Breast epithelium (tissue), 4 donors: ENCODE data around the gene PALMD. TPM values are rescaled to one million over a fixed set of nuclear protein-coding genes. Genes with fewer than 3 reads are reported as not detected.

Experiments
- DNase-seq, 2 donors: peaks; one replicate each; pipeline ENCODE4 v3.0.0-alpha.2; 2019; ENCODE audit warnings: low spot score in 2 of 2
- H3K27ac ChIP-seq, 2 donors: fragments of 200-600 bp; sonication (generic) in 1 of 2; one replicate each; pipeline ENCODE4 v1.5.1; 2016 to 2019; ENCODE audit warnings: mild to moderate bottlenecking in 1 of 2
- H3K27me3 ChIP-seq, 2 donors: fragments of 200-600 bp; sonication (generic) in 1 of 2; one replicate each; pipeline versions ENCODE4 v1.5.1 to v1.6.0; 2017 to 2019; ENCODE audit warnings: control low read depth in 1 of 2, mild to moderate bottlenecking in 1 of 2
- H3K36me3 ChIP-seq: fragments of 200-600 bp; one replicate; pipeline ENCODE4 v1.5.1; 2019
- H3K4me1 ChIP-seq, 2 donors: fragments of 200-600 bp; sonication (generic); one replicate each; pipeline ENCODE4 v1.5.1; 2016 to 2019; ENCODE audit warnings: control low read depth in 1 of 2
- H3K4me3 ChIP-seq, 3 donors: fragments of 200-600 bp; sonication (generic); 1 replicate in 2 of 3; 2 replicates in 1 of 3; pipeline ENCODE4 v1.5.1; 2016 to 2019; ENCODE audit warnings: mild to moderate bottlenecking in 3 of 3, moderate library complexity in 2 of 3
- H3K9me3 ChIP-seq, 2 donors: fragments of 200-600 bp; sonication (generic) in 1 of 2; one replicate each; pipeline ENCODE4 v1.5.1; 2016 to 2019; ENCODE audit warnings: control low read depth in 1 of 2
- POLR2A ChIP-seq: fragments of 450-650 bp; IDR thresholded peaks from one replicate; pipeline ENCODE4 v1.6.1; 2016; ENCODE audit warnings: antibody characterized with exemption, mild to moderate bottlenecking, moderate library complexity
- POLR2AphosphoS5 ChIP-seq, 3 donors: sonication (generic); formaldehyde crosslinking; IDR thresholded peaks; one replicate each; pipeline ENCODE4 v1.6.1; 2017; ENCODE audit warnings: antibody characterized with exemption in 3 of 3
- intact Hi-C: fragments of 100-400 bp; cut with DNase I; formaldehyde crosslinking; loops from one replicate; pipeline ENCODE4 v1.15.1; 2023; ENCODE audit warnings: low total_unique reads
- total RNA-seq, 3 donors: library from RNA; depleted of rRNA; stranded (reverse); fragments of >200 nt; gene quantifications; one replicate each; pipeline ENCODE4 v1.1.0, GENCODE V29; 2016
- TF ChIP-seq, protein P1 (sequence below), 3 donors: fragments of 450-650 bp; IDR thresholded peaks; one replicate each; pipeline ENCODE4 v1.5.1; 2016 to 2017; ENCODE audit warnings: antibody characterized with exemption in 3 of 3, mild to moderate bottlenecking in 3 of 3, moderate library complexity in 3 of 3

PALMD gene
- total RNA-seq, 3 donors from 2014 or later = 35.3 to 96.7 (median 77.7) TPM

DNA sequence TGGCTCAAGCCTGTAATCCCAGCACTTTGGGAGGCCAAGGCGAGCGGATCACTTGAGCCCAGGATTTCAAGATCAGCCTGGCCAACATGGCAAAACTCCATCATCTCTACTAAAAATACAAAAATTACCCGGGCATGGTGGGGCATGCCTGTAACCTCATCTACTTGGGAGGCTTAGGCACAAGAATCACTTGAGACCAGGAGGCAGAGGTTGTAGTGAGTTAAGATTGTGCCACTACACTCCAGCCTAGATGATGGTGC, 12.0 kb downstream of the PALMD start:
- no peak for TF ChIP-seq POLR2AphosphoS5 (IDR thresholded peaks at IDR 0.05)
- TF ChIP-seq POLR2A = no peak
- TF ChIP-seq, protein P1, sequence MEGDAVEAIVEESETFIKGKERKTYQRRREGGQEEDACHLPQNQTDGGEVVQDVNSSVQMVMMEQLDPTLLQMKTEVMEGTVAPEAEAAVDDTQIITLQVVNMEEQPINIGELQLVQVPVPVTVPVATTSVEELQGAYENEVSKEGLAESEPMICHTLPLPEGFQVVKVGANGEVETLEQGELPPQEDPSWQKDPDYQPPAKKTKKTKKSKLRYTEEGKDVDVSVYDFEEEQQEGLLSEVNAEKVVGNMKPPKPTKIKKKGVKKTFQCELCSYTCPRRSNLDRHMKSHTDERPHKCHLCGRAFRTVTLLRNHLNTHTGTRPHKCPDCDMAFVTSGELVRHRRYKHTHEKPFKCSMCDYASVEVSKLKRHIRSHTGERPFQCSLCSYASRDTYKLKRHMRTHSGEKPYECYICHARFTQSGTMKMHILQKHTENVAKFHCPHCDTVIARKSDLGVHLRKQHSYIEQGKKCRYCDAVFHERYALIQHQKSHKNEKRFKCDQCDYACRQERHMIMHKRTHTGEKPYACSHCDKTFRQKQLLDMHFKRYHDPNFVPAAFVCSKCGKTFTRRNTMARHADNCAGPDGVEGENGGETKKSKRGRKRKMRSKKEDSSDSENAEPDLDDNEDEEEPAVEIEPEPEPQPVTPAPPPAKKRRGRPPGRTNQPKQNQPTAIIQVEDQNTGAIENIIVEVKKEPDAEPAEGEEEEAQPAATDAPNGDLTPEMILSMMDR (IDR thresholded peaks at IDR 0.05) = no peak
- Histone ChIP-seq H3K4me3 (no peak overlapping the region), H3K9me3 (no peaks in the 10 kb centered on the region), H3K4me1 (peaks cover 0 to 13% of the 10 kb centered on the region in 2 donors), H3K36me3 (no peaks in the 10 kb centered on the region), H3K27ac (peak overlapping the region; percentile 50 to 73), H3K27me3 (no peaks in the 10 kb centered on the region)
- intact Hi-C loops = no loop called here
- no peak for DNase-seq

DNA sequence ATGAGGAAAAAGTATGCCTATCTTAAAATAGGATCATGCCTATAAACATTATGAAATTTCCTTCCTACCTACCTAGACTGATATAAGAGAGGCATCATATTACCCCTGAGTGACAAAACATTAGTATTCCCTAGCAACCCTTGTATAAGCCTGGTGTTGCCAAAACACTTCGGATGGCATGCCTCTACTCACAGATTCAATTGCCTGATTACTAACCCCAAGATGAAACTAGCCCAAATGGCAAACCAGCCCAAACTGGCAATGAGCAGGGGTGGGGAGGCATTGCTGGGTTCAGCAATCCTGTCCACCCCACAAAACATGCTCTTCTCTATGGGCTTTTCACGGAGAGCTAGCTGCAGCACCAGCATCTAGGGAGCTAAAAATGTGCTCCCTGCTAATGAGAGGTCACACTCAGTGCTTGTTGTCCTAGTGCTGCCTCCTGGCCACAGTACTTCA, 13.9 kb downstream of the PALMD start:
- Histone ChIP-seq H3K4me1 (peaks cover 0 to 13% of the 10 kb centered on the region in 2 donors), H3K9me3 (no peaks in the 10 kb centered on the region), H3K27ac (peak overlapping the region; percentile 81 to 88), H3K4me3 (peak overlapping the region in 1 of 3 donors; percentile 12), H3K36me3 (no peaks in the 10 kb centered on the region), H3K27me3 (no peaks in the 10 kb centered on the region)
- peak in 1 of 2 donors; percentile 36 for DNase-seq
- intact Hi-C loops = no loop called here
- TF ChIP-seq, protein P1 (IDR thresholded peaks at IDR 0.05) = no peak
- TF ChIP-seq POLR2AphosphoS5 (IDR thresholded peaks at IDR 0.05) = peak in 1 of 3 donors; percentile 50

DNA sequence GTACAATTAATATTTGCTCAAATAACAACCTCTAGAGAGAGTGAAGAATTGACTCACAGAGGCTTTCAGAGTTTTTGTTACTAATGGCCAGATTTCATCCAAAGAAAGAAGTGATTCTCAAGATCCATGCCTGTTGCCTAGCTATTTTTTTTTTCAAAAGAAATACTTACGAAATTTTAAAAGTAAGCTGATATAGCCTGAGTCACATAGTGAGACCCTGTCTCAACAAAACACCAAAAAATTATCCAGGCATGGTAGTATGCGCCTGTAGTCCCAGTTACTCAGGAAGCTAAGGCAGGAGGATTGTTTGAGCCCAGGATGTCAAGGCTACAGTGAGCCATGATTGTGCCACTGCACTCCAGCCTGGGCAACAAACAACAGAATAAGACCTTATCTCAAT, 14.6 kb downstream of the PALMD start:
- Histone ChIP-seq H3K36me3 (no peaks in the 10 kb centered on the region), H3K4me1 (peaks cover 0 to 13% of the 10 kb centered on the region in 2 donors), H3K27me3 (no peaks in the 10 kb centered on the region), H3K9me3 (no peaks in the 10 kb centered on the region), H3K27ac (peak overlapping the region; percentile 81 to 88), H3K4me3 (no peak overlapping the region)
- intact Hi-C loops = no loop called here
- TF ChIP-seq, protein P1 (IDR thresholded peaks at IDR 0.05) = no peak
- no peak for TF ChIP-seq POLR2AphosphoS5 (IDR thresholded peaks at IDR 0.05)
- no peak for TF ChIP-seq POLR2A
- DNase-seq = no peak

DNA sequence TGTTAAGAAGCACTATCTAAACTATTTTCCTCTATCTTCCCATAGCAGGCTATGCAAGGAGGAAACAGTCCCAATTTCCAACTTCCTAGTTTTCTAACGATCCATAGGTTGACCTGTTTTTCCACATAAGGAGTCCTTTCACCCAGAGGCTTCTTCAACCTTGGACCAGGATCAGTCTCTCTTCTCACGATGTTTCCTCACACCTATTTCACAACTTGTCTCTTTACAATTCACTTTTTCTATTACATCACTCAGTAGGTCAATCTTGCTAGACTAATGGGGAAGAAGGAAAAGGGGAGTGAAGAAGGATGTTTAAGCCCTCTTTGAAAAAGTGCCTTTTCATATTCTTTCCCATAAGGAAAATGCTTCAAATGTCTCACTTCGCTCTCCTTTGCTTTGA, 15.9 kb downstream of the PALMD start:
- H3K36me3 ChIP-seq = no peaks in the 10 kb centered on the region
- H3K27me3 ChIP-seq = no peaks in the 10 kb centered on the region
- no peaks in the 10 kb centered on the region for H3K9me3 ChIP-seq
- intact Hi-C loops = no loop called here
- peak overlapping the region; percentile 81 to 88 for H3K27ac ChIP-seq
- DNase-seq = no peak
- peaks cover 0 to 13% of the 10 kb centered on the region in 2 donors for H3K4me1 ChIP-seq
- no peak overlapping the region for H3K4me3 ChIP-seq
- TF ChIP-seq POLR2A (no peak), POLR2AphosphoS5 (IDR thresholded peaks at IDR 0.05) (no peak)
- TF ChIP-seq, protein P1 (IDR thresholded peaks at IDR 0.05) = no peak

DNA sequence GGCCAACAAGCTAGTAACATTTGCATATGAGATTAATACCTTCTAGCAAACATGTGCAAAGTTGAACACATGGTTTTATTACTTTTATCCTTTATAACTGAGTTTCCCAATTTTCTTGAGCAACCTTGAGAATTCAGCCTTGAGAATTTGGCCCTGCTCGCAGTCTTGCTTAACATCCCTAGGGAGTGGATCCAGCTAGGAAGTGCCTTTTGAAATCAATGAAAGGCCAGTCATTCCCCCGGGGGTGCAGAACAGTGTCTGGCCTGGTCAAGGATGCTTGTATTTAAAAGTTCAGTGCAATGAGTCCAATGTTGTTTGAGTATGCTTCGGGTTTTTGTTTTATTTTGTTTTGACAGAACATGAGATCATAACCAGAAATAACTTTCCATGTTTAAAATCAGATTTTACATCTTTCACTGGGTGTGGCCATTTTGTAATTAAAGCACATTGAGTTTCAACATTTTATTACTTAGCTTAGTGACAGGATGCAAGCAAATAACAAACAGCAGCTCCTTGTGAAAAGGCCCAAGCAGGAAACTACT, 16.7 kb downstream of the PALMD start:
- H3K27me3 ChIP-seq = no peaks in the 10 kb centered on the region
- DNase-seq = peak; percentile 62 to 85
- H3K36me3 ChIP-seq = no peaks in the 10 kb centered on the region
- no peak overlapping the region for H3K4me3 ChIP-seq
- no peaks in the 10 kb centered on the region for H3K9me3 ChIP-seq
- intact Hi-C loops = no loop called here
- TF ChIP-seq POLR2AphosphoS5 (IDR thresholded peaks at IDR 0.05) = peak; percentile 75 to 96 (median 93)
- no peak for TF ChIP-seq POLR2A
- peak overlapping the region; percentile 81 to 88 for H3K27ac ChIP-seq
- peaks cover 0 to 13% of the 10 kb centered on the region in 2 donors for H3K4me1 ChIP-seq
